ENCODE measurements around the gene CDC27. TPM values are rescaled to one million over a fixed set of nuclear protein-coding genes. Genes with fewer than 3 reads are reported as not detected.

The CDC27 gene
- total and polyA plus RNA-seq, 2 of the 4 experiments (the other 2 are of a cell fraction): 47.7 to 190 TPM

DNA sequence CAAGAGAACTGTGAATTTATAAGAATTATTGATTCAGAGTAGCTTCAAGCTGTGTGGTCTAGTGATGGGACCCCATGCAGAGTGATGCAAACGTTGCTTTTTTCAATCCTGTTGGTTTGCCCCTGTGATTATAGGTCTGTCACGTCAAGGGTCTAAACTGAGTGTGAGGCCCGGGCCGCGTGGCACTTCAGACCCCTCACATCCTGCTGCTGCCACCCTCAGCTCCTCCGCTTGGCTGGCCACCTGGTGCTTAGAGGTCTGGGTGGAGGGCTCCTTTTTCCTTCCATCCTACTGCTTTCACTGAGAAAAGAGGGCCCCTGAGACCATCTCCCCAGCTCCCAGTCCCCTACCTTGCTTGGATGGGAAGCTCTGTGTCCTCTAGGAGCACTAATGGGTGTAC lies 32.1 kb upstream of the CDC27 start:
- Histone ChIP-seq H3K27ac (ENCODE audit: insufficient read depth, low read length) (no peak overlapping the region), H3K4me2 (ENCODE audit: low read depth, low read length) (no peak overlapping the region), H3K14ac (replicated peaks; ENCODE audit: low read depth, low read length) (no peak overlapping the region), H2BK15ac (ENCODE audit: low read depth, low read length) (no peak overlapping the region), H3K9me1 (ENCODE audit: insufficient read depth, low read length) (peaks cover under 1% of the 10 kb centered on the region), H3K4me3 (ENCODE audit: insufficient read depth, low read depth, low read length) (no peak overlapping the region), H2AFZ (replicated peaks; ENCODE audit: low read length, poor library complexity) (no peak overlapping the region), H2BK20ac (ENCODE audit: low read depth, low read length) (no peak overlapping the region), H3K4ac (ENCODE audit: low read depth, low read length) (no peak overlapping the region), H4K5ac (ENCODE audit: low read depth, low read length) (no peak overlapping the region), H3K9me3 (ENCODE audit: control insufficient read depth, insufficient read depth, low read length) (no peaks in the 10 kb centered on the region), H3K23ac (ENCODE audit: low read depth, low read length) (no peak overlapping the region), H3K9ac (ENCODE audit: low read depth, low read length) (no peak overlapping the region), H2BK5ac (ENCODE audit: low read depth, low read length, poor library complexity, severe bottlenecking) (no peak overlapping the region), H3K27me3 (ENCODE audit: control insufficient read depth, insufficient read depth, low read length) (no peaks in the 10 kb centered on the region), H2BK120ac (ENCODE audit: low read depth, low read length) (no peak overlapping the region), H4K8ac (ENCODE audit: low read depth in 2 of 2, low read length in 2 of 2) (no peak overlapping the region), H3K18ac (ENCODE audit: low read depth, low read length) (no peak overlapping the region), H3K79me1 (ENCODE audit: low read depth in 1 of 2, low read length in 2 of 2) (peaks cover 0 to 2% of the 10 kb centered on the region in 2 experiments; a peak in 1 of 4 replicates), H2AK5ac (ENCODE audit: low read depth, low read length) (peak overlapping the region; percentile 18; the same call in 1 of the 2 replicates), H3K4me1 (ENCODE audit: control insufficient read depth, insufficient read depth, low read length) (peaks cover 15% of the 10 kb centered on the region), H3K56ac (ENCODE audit: extremely low read depth, insufficient read depth, low read length) (no peak overlapping the region), H2AK9ac (replicated peaks; ENCODE audit: low read depth, low read length, poor library complexity) (no peak overlapping the region), H4K20me1 (ENCODE audit: insufficient read depth, low read length) (no peaks in the 10 kb centered on the region), H4K91ac (ENCODE audit: insufficient read depth, low read depth, low read length) (no peak overlapping the region), H3K36me3 (ENCODE audit: control insufficient read depth, insufficient read depth, low read length) (no peaks in the 10 kb centered on the region)
- ChIA-PET POLR2A (ENCODE audit: unreplicated experiment) (no interaction called here), CTCF (no interaction called here)
- DNase-seq (no peak), ATAC-seq (ENCODE audit: low read depth) (no peak)
- no CpG with 5 or more reads among the region's 6 CpGs for whole genome bisulfite sequencing, 2 experiments (ENCODE audit: extremely low coverage in 2 of 2, insufficient read length in 1 of 2)
- no TSS peak for BruUV-seq (replicated peaks)
- intact Hi-C loops (cut with micrococcal nuclease): no loop called here
- dilution Hi-C loops (cut with HindIII; ENCODE audit: low sequenced_read_pairs, unreplicated experiment): no loop called here
- TF ChIP-seq RFX5 (IDR thresholded peaks at IDR 0.05; ENCODE audit: low read depth, low read length) (no peak), MXI1 (IDR thresholded peaks at IDR 0.05; ENCODE audit: borderline replicate concordance, low read depth, low read length) (no peak), CHD1 (IDR thresholded peaks at IDR 0.05; ENCODE audit: low read depth, low read length) (no peak), CEBPB (IDR thresholded peaks at IDR 0.05; ENCODE audit: low read depth, low read length) (no peak), SMC3 (IDR thresholded peaks at IDR 0.05; ENCODE audit: low read depth, low read length) (no peak), RAD21 (IDR thresholded peaks at IDR 0.05; ENCODE audit: low read length) (no peak), NFE2L2 (IDR thresholded peaks at IDR 0.05; ENCODE audit: low read depth, low read length) (no peak), RCOR1 (IDR thresholded peaks at IDR 0.05; ENCODE audit: insufficient replicate concordance, low read length) (no peak), MAFK (IDR thresholded peaks at IDR 0.05; ENCODE audit: low read depth, low read length) (no peak), BHLHE40 (IDR thresholded peaks at IDR 0.05; ENCODE audit: low read depth, low read length) (no peak), FOS (IDR thresholded peaks at IDR 0.05; ENCODE audit: low read depth, low read length) (no peak), MAZ (IDR thresholded peaks at IDR 0.05; ENCODE audit: borderline replicate concordance, low read depth, low read length) (no peak), POLR2A (IDR thresholded peaks at IDR 0.05; ENCODE audit: low read depth, low read length) (no peak)
- TF ChIP-seq, protein P1, sequence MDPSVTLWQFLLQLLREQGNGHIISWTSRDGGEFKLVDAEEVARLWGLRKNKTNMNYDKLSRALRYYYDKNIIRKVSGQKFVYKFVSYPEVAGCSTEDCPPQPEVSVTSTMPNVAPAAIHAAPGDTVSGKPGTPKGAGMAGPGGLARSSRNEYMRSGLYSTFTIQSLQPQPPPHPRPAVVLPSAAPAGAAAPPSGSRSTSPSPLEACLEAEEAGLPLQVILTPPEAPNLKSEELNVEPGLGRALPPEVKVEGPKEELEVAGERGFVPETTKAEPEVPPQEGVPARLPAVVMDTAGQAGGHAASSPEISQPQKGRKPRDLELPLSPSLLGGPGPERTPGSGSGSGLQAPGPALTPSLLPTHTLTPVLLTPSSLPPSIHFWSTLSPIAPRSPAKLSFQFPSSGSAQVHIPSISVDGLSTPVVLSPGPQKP (IDR thresholded peaks at IDR 0.05; ENCODE audit: borderline replicate concordance, low read depth, low read length): no peak
- TF ChIP-seq, protein P2, sequence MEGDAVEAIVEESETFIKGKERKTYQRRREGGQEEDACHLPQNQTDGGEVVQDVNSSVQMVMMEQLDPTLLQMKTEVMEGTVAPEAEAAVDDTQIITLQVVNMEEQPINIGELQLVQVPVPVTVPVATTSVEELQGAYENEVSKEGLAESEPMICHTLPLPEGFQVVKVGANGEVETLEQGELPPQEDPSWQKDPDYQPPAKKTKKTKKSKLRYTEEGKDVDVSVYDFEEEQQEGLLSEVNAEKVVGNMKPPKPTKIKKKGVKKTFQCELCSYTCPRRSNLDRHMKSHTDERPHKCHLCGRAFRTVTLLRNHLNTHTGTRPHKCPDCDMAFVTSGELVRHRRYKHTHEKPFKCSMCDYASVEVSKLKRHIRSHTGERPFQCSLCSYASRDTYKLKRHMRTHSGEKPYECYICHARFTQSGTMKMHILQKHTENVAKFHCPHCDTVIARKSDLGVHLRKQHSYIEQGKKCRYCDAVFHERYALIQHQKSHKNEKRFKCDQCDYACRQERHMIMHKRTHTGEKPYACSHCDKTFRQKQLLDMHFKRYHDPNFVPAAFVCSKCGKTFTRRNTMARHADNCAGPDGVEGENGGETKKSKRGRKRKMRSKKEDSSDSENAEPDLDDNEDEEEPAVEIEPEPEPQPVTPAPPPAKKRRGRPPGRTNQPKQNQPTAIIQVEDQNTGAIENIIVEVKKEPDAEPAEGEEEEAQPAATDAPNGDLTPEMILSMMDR (conservative IDR thresholded peaks at IDR 0.05; ENCODE audit: low read depth, low read length): no peak
- TF ChIP-seq, protein P3, sequence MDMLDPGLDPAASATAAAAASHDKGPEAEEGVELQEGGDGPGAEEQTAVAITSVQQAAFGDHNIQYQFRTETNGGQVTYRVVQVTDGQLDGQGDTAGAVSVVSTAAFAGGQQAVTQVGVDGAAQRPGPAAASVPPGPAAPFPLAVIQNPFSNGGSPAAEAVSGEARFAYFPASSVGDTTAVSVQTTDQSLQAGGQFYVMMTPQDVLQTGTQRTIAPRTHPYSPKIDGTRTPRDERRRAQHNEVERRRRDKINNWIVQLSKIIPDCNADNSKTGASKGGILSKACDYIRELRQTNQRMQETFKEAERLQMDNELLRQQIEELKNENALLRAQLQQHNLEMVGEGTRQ (IDR thresholded peaks at IDR 0.05; ENCODE audit: low read depth, low read length): no peak
- in situ Hi-C loops (cut with MboI; ENCODE audit: low sequenced_read_pairs): loop anchor here (10.0 kb wide), 1 partner anchor 394 kb away; no protein-coding TSS in a partner anchor
